GM12875 (cell line): ENCODE data around the gene PISD.
"Not testable (repeated sequence)": the region's sequence is repeated elsewhere in the genome, so short reads cannot be mapped to it uniquely, and the experiment has no call there.

Experiments used
- H3K4me3 ChIP-seq: one replicate; pipeline ENCODE4 v1.5.1; 2011; ENCODE audit warnings: low read depth, low read length, control low read depth
- TF ChIP-seq, protein P1 (sequence below): IDR thresholded peaks from 2 replicates; pipeline ENCODE4 v1.5.1; 2011; ENCODE audit warnings: low read depth, mild to moderate bottlenecking, control low read depth, inconsistent platforms, low read length, moderate library complexity, borderline replicate concordance; ENCODE audit not compliant: insufficient read depth

The PISD gene

DNA sequence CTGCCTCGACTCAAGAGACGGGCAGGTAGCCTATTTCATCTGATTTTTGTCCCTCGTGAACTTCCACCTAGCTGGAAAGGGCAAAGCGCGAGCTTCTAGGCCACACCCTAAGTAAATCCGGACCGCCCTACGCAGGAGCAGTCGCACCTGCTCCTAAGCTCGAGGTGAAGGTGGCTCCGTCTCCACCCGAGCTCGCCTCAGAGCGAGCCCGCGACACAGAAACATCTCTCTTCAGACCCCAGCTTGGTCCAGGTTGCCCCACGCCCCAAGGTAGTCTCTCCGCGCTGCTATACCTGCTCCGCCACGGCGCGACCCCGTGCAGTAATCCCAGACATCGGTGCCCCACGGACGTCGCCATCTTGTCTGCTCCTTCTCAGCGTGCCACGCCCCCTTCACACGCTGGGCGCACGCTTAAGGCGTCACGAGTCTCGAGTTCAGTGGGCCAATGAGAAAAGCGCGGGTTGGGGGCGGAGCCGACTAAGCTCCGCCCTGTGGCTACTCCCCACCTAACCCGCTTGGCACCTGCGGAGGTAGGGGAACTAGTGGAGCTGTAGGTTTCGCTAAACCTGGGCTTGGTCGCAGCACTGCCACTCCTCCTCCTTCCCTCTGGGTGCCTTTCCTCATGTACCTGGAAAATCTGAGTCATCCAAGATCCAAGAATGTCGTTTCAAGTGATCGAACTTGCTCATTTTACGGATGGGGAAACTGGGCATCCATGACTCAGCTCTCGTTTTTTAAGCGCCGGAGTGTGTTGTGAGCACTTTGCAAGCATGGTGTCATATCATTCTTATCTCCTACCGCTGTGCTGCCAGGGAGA is at the start of gene PISD:
TSS of gene PISD (minus strand) at position 365 of the 817 bp plus-strand sequence. CDS start at position 358, 7 bp downstream.
- TF ChIP-seq, protein P1, sequence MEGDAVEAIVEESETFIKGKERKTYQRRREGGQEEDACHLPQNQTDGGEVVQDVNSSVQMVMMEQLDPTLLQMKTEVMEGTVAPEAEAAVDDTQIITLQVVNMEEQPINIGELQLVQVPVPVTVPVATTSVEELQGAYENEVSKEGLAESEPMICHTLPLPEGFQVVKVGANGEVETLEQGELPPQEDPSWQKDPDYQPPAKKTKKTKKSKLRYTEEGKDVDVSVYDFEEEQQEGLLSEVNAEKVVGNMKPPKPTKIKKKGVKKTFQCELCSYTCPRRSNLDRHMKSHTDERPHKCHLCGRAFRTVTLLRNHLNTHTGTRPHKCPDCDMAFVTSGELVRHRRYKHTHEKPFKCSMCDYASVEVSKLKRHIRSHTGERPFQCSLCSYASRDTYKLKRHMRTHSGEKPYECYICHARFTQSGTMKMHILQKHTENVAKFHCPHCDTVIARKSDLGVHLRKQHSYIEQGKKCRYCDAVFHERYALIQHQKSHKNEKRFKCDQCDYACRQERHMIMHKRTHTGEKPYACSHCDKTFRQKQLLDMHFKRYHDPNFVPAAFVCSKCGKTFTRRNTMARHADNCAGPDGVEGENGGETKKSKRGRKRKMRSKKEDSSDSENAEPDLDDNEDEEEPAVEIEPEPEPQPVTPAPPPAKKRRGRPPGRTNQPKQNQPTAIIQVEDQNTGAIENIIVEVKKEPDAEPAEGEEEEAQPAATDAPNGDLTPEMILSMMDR = no peak
- H3K4me3 ChIP-seq = peak within 1 kb of the TSS; percentile 83

DNA sequence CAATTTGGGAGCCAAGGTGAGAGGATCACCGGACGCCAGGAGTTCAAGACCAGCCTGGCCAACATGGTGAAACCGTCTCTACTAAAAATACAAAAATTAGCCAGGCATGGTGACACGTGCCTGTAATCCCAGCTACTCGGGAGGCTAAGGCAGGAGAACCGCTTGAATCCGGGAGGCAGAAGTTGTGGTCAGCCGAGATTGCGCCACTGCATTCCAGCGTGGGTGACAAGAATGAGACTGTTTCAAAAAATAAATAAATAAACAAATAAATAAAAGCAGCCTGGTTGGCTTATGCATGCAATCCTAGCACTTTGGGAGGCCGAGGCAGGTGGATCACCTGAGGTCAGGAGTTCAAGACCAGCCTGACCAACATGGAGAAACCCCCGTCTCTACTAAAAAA is 49.2 kb upstream of the PISD start:
- H3K4me3 ChIP-seq = not testable (repeated sequence)

DNA sequence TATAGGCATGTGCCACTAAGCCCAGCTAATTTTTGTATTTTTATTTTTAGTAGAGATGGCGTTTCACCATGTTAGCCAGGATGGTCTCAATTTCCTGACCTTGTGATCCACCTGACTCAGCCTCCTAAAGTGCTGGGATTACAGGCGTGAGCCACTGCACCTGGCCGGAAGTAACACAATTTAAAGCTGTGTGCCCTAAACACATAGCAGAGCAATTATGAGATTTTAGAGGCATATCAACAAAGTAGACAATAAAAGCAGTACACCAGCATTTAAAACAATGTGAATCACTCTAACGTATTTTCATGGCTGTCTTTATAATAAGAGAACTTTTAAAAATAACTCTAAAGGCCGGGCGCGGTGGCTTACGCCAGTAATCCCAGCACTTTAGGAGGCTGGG is 45.5 kb upstream of the PISD start:
- TF ChIP-seq, protein P1 = no peak
- no peak overlapping the region for H3K4me3 ChIP-seq

DNA sequence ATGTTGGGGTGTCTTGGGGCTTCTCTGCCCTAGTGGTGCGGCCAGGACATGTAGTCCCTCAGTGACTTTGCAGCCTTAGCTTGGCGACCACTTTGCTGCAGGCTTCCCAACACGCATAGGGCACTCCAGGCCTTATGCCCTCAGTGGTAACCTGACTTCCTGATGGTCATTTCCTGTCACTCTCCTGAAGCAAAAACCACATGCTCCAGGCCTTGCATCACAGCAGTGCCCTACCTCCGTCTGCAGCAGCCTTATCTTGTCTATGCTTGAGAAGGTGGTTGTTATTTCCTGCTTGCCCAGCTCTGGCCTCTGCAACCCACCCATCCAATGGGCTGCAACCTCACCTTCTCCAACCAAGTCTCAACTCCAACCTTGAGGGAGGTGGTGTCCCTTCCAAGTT is 33.4 kb upstream of the PISD start:
- TF ChIP-seq, protein P1 = no peak
- H3K4me3 ChIP-seq = no peak overlapping the region

DNA sequence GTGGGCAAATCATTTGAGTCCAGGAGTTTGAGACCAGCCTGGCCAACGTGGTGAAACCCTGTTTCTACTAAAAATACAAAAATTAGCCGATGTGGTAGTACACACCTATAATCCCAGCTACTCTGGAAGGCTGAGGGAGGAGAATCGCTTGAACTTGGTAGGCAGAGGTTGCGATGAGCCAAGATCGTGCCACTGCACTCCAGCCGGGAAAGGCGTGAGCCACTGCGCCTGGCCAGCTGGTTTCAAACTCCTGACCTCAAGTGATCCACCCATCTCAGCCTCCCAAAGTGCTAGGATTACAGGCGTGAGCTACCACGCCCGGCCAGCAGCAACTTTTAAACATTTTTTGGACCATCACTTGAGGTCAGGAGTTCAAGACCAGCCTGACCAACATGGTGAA is 32.0 kb upstream of the PISD start:
- not testable (repeated sequence) for H3K4me3 ChIP-seq

DNA sequence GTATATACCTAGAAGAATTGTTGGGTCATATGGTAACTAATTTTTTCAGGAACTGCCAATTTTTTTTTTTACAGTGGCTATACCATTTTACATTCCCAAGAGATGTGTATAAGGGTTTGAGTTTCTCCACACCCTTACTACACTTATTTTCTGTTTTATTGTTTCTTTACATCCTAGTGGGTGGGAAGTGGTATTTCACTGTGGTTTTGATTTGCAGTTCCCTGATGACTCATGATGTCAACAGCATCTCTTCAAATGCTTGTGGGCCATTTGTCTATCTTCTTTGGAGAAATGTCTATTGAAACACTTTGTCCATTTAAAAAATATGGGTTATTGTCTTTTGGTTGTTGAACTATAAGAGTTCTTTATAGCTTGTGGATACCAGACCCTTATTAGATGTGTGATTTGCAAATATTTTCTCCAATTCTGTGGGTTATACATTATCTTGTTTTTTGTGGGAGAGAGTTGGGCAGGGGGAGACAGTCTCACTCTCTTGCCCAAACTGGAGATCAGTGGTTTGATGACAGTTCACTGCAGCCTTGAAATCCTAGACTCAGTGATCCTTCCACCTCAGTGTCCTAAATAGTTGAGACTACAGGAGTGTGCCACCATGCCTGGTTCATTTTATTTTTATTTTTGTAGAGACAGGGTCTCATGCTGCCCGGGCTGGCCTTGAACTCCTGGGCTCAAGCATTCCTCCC is 30.3 kb upstream of the PISD start:
- H3K4me3 ChIP-seq = no peak overlapping the region
- TF ChIP-seq, protein P1 = no peak

DNA sequence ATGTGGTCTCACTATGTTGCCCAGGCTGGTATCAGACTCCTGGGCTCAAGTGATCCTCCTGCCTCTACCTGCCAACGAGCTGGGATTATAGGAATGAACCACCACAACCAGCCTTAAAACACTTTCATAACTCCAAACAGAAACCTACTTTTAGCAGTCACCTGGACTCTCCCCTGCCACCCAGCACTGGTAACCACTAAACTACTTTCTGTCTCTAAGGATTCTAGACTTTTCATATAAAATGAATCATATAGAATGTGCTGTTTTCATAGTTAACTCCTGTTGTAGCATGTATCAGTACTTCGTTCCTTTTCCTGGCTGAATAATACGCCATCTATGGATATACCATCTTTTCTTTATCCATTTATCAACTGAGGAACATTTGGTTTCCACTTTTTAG is 29.4 kb upstream of the PISD start:
- no peak overlapping the region for H3K4me3 ChIP-seq
- TF ChIP-seq, protein P1 = no peak
